GDM1 (cell line): ENCODE data around the gene ELOVL7.
"Not testable (repeated sequence)": the region's sequence is repeated elsewhere in the genome, so short reads cannot be mapped to it uniquely, and the experiment has no call there.

Experiments used
- DNase-seq: peaks from one replicate; lab custom pipeline; 2025; lab: John Stamatoyannopoulos, UW

ELOVL7 gene

GRCh38 chr5:60795424-60795950 is 48.6 kb downstream of the ELOVL7 start:
- DNase-seq: not testable (repeated sequence)

- DNase-seq: no peak
These were observed 49.4 kb downstream of the ELOVL7 start for GRCh38 chr5:60794691-60795090.

GRCh38 chr5:60792438-60792837 is 51.6 kb downstream of the ELOVL7 start:
- DNase-seq: no peak

- no peak for DNase-seq
These were observed 54.5 kb downstream of the ELOVL7 start for GRCh38 chr5:60789551-60789950.

GRCh38 chr5:60788863-60789513 is 55.1 kb downstream of the ELOVL7 start:
- no peak for DNase-seq

GRCh38 chr5:60779466-60779865 is 64.6 kb downstream of the ELOVL7 start:
- no peak for DNase-seq

- DNase-seq: no peak
These were observed 67.7 kb downstream of the ELOVL7 start for GRCh38 chr5:60776343-60776742.

GRCh38 chr5:60765019-60765709 is 78.9 kb downstream of the ELOVL7 start:
- no peak for DNase-seq

- DNase-seq: no peak
These were observed 81.0 kb downstream of the ELOVL7 start for GRCh38 chr5:60763061-60763460.

- no peak for DNase-seq
These were observed 89.6 kb downstream of the ELOVL7 start for GRCh38 chr5:60754495-60754894.

GRCh38 chr5:60744682-60745081 is 99.4 kb downstream of the ELOVL7 start:
- DNase-seq: no peak

- DNase-seq: no peak
These were observed 100.4 kb downstream of the ELOVL7 start for GRCh38 chr5:60743511-60744314.

- DNase-seq: no peak
These were observed 103.7 kb downstream of the ELOVL7 start for GRCh38 chr5:60740322-60740721.

- no peak for DNase-seq
These were observed 105.1 kb downstream of the ELOVL7 start for GRCh38 chr5:60738933-60739332.

- DNase-seq: no peak
These were observed 105.6 kb downstream of the ELOVL7 start for GRCh38 chr5:60738461-60738860.

GRCh38 chr5:60730858-60731257 is 113.2 kb downstream of the ELOVL7 start:
- not testable (repeated sequence) for DNase-seq

GRCh38 chr5:60727033-60727679 is 116.9 kb downstream of the ELOVL7 start:
- DNase-seq: no peak

- DNase-seq: no peak
These were observed 119.9 kb downstream of the ELOVL7 start for GRCh38 chr5:60724126-60724525.

- no peak for DNase-seq
These were observed 121.7 kb downstream of the ELOVL7 start for GRCh38 chr5:60722416-60722815.

GRCh38 chr5:60719329-60719728 is 124.7 kb downstream of the ELOVL7 start:
- no peak for DNase-seq

GRCh38 chr5:60718166-60718892 is 125.7 kb downstream of the ELOVL7 start:
- DNase-seq: no peak
